DOHH2 (cell line): ENCODE measurements around the gene ANTXR2.

Source experiments
- H3F3A ChIP-seq: fragments of 200-600 bp; sonication (generic), shearing (Covaris generic); 2 replicates; pipeline ENCODE4 v1.6.0; 2016; ENCODE audit warnings: antibody characterized with exemption, mild to moderate bottlenecking; ENCODE audit not compliant: control insufficient read depth, insufficient read depth
- H3K27ac ChIP-seq: fragments of 200-600 bp; sonication (generic); 2 replicates; pipeline ENCODE4 v1.5.1; 2014; ENCODE audit warnings: low read depth, mild to moderate bottlenecking, low read length, moderate library complexity
- H3K27me3 ChIP-seq: fragments of 200-600 bp; sonication (generic); 2 replicates; pipeline ENCODE4 v1.6.1; 2014; ENCODE audit warnings: mild to moderate bottlenecking, low read length, mixed read lengths; ENCODE audit not compliant: control insufficient read depth
- H3K36me3 ChIP-seq: fragments of 200-600 bp; sonication (generic); 2 replicates; pipeline ENCODE4 v1.6.1; 2014; ENCODE audit warnings: mild to moderate bottlenecking, low read length, moderate library complexity, mixed read lengths; ENCODE audit not compliant: control insufficient read depth
- H3K4me1 ChIP-seq: fragments of 200-600 bp; sonication (generic); 2 replicates; pipeline ENCODE4 v1.6.1; 2014; ENCODE audit warnings: mild to moderate bottlenecking, low read length, mixed read lengths; ENCODE audit not compliant: control insufficient read depth
- H3K4me2 ChIP-seq: fragments of 200-600 bp; sonication (generic); 2 replicates; pipeline ENCODE4 v1.6.0; 2014; ENCODE audit warnings: mild to moderate bottlenecking, low read length, moderate library complexity
- H3K4me3 ChIP-seq: fragments of 200-600 bp; sonication (generic); 2 replicates; pipeline ENCODE4 v1.5.1; 2014; ENCODE audit warnings: mild to moderate bottlenecking, low read length, mixed read lengths
- H3K79me2 ChIP-seq: fragments of 200-600 bp; sonication (generic); 2 replicates; pipeline ENCODE4 v1.6.1; 2014; ENCODE audit warnings: mild to moderate bottlenecking, low read length, mixed read lengths; ENCODE audit not compliant: control insufficient read depth
- H3K9me2 ChIP-seq: fragments of 200-600 bp; sonication (generic); replicated peaks from 2 replicates; pipeline ENCODE4 v1.6.1; 2014; ENCODE audit warnings: mild to moderate bottlenecking, low read length, mixed read lengths; ENCODE audit not compliant: control insufficient read depth
- H3K9me3 ChIP-seq: fragments of 200-600 bp; sonication (generic); 2 replicates; pipeline ENCODE4 v1.6.1; 2014; ENCODE audit warnings: antibody characterized with exemption, low read length, mixed read lengths; ENCODE audit not compliant: control insufficient read depth, insufficient read depth
- H4K20me1 ChIP-seq: fragments of 200-600 bp; sonication (generic); 2 replicates; pipeline ENCODE4 v1.6.0; 2014; ENCODE audit warnings: low read depth, mild to moderate bottlenecking, antibody characterized with exemption, low read length, moderate library complexity; ENCODE audit not compliant: control insufficient read depth, insufficient read depth
- CTCF ChIP-seq: fragments of 200-600 bp; sonication (generic); IDR thresholded peaks from one replicate; pipeline ENCODE4 v1.5.1; 2014; ENCODE audit warnings: antibody characterized with exemption, mild to moderate bottlenecking, low read depth, low read length; ENCODE audit not compliant: poor library complexity, severe bottlenecking
- EZH2phosphoT487 ChIP-seq: fragments of 200-600 bp; sonication (generic); IDR thresholded peaks from 2 replicates; pipeline ENCODE4 v1.6.1; 2017; ENCODE audit warnings: borderline replicate concordance, mild to moderate bottlenecking, antibody characterized with exemption, low read length, moderate library complexity, mixed read lengths

ANTXR2 gene

GRCh38 chr4:80071604-80072227 is 1.3 kb downstream of the ANTXR2 start:
- Histone ChIP-seq H3K9me3 (no peaks in the 10 kb centered on the region), H3K27ac (no peak overlapping the region), H3K4me2 (peak overlapping the region; percentile 76), H3K36me3 (no peaks in the 10 kb centered on the region), H3K27me3 (peaks cover 20% of the 10 kb centered on the region), H3K9me2 (no peaks in the 10 kb centered on the region), H4K20me1 (no peaks in the 10 kb centered on the region), H3K79me2 (no peaks in the 10 kb centered on the region), H3K4me3 (peak overlapping the region; percentile 71), H3F3A (no peaks in the 10 kb centered on the region), H3K4me1 (peaks cover 26% of the 10 kb centered on the region)
- TF ChIP-seq CTCF (no peak), EZH2phosphoT487 (no peak)

DNA sequence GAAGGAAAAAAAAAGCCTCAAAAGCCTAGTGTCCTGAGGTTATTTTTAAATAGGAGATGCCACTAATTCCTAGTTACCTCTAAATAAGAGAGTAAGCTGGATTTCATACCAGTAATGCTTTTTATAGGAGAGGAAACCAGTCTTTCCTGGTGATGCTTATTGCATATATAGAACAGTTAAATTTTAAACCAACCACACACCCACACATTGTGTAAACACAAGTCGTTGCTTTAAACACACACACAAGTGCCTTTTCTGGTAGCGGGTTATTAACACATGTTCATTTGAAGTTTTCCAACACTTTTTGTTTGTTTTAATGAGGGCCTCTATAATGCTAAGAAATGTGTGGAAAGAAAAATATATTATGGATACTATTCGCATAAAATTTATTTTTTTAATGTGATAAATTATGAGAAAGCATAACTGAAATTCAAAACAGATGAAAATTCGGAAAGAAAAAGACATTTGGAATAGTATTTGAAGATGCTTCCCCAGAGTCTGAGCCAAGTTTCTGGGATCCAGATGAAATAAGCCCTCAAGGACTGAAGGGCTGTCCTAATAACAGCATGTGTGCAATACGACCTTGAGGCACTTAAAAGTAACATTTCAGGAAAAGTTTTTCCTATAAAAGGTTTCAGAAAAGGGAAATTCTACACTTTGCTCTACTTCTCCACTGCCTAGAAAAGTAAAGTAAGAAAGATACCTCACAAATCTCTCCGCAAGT is 2.0 kb downstream of the ANTXR2 start:
- H3K4me2 ChIP-seq = no peak overlapping the region; the same call in 1 of the 2 replicates
- no peaks in the 10 kb centered on the region for H3F3A ChIP-seq
- no peaks in the 10 kb centered on the region for H3K9me3 ChIP-seq
- TF ChIP-seq CTCF = no peak
- TF ChIP-seq EZH2phosphoT487 = 0 out of 2 replicates have a peak, but pooled peaks have one; percentile 8
- H3K27ac ChIP-seq = no peak overlapping the region
- H3K27me3 ChIP-seq = peaks cover 20% of the 10 kb centered on the region
- H3K4me3 ChIP-seq = no peak overlapping the region
- no peaks in the 10 kb centered on the region for H3K79me2 ChIP-seq
- no peaks in the 10 kb centered on the region for H4K20me1 ChIP-seq
- no peaks in the 10 kb centered on the region for H3K36me3 ChIP-seq
- H3K9me2 ChIP-seq = no peaks in the 10 kb centered on the region
- H3K4me1 ChIP-seq = peaks cover 26% of the 10 kb centered on the region

GRCh38 chr4:80069837-80070731 is 2.9 kb downstream of the ANTXR2 start:
- Histone ChIP-seq H3K4me2 (no peak overlapping the region), H3K4me1 (peaks cover 26% of the 10 kb centered on the region), H3K9me3 (no peaks in the 10 kb centered on the region), H3K79me2 (no peaks in the 10 kb centered on the region), H3K36me3 (no peaks in the 10 kb centered on the region), H3K27ac (no peak overlapping the region), H4K20me1 (no peaks in the 10 kb centered on the region), H3F3A (no peaks in the 10 kb centered on the region), H3K9me2 (no peaks in the 10 kb centered on the region), H3K4me3 (no peak overlapping the region), H3K27me3 (peaks cover 20% of the 10 kb centered on the region)
- TF ChIP-seq CTCF (no peak), EZH2phosphoT487 (no peak)
